GM12892 (cell line): ENCODE data around the gene CANT1.

Source experiments
- POLR2A ChIP-seq: IDR thresholded peaks from 2 replicates; pipeline ENCODE4 v1.6.1; 2011; ENCODE audit warnings: low read depth, low read length, control low read depth
- TAF1 ChIP-seq: IDR thresholded peaks from 2 replicates; pipeline ENCODE4 v1.6.1; 2011; ENCODE audit warnings: low read depth, mild to moderate bottlenecking, control low read depth, low read length, borderline replicate concordance

- TF ChIP-seq TAF1 (no peak), POLR2A (no peak)
These were observed 9.0 kb downstream of the CANT1 start for GRCh38 chr17:79000396-79001189.
